Kidney (tissue), 14 donors: ENCODE measurements around the gene FTCDNL1. TPM values are rescaled to one million over a fixed set of nuclear protein-coding genes. Genes with fewer than 3 reads are reported as not detected.

ENCODE experiments used
- DNase-seq, 5 donors: peaks; one replicate each; pipeline ENCODE4 v3.0.0-alpha.2; 2013 to 2020
- FAIRE-seq: peaks from 2 replicates; lab custom pipeline; 2012; peaks lifted over from hg19 to GRCh38; lab: Jason Lieb, UNC
- H3K27ac ChIP-seq, 2 donors: one replicate each; pipeline ENCODE4 v1.7.0; 2013; ENCODE audit warnings: low read depth in 2 of 2, low read length in 2 of 2, inconsistent platforms in 1 of 2
- H3K27me3 ChIP-seq: one replicate; pipeline ENCODE4 v1.7.1; 2013; ENCODE audit warnings: low read length, inconsistent platforms; ENCODE audit not compliant: control insufficient read depth, insufficient read depth
- H3K36me3 ChIP-seq, 3 donors: one replicate each; pipeline versions ENCODE4 v1.7.0 to v1.7.1; 2013; ENCODE audit warnings: low read length in 3 of 3, control low read depth in 1 of 3, inconsistent platforms in 1 of 3; ENCODE audit not compliant: insufficient read depth in 3 of 3, control insufficient read depth in 2 of 3
- H3K4me1 ChIP-seq, 3 donors: one replicate each; pipeline versions ENCODE4 v1.7.0 to v1.7.1; 2013; ENCODE audit warnings: low read length in 3 of 3, inconsistent platforms in 1 of 3, low read depth in 1 of 3; ENCODE audit not compliant: control insufficient read depth in 2 of 3, insufficient read depth in 2 of 3
- H3K4me3 ChIP-seq, 3 donors: one replicate each; pipeline versions ENCODE4 v1.7.0 to v1.8.1; 2013; ENCODE audit warnings: low read length in 3 of 3, control low read depth in 1 of 3, inconsistent platforms in 1 of 3
- H3K9ac ChIP-seq, 3 donors: one replicate each; pipeline versions ENCODE4 v1.7.0 to v1.7.1; 2013; ENCODE audit warnings: low read length in 3 of 3, control low read depth in 1 of 3, inconsistent platforms in 1 of 3
- H3K9me3 ChIP-seq, 3 donors: one replicate each; pipeline versions ENCODE4 v1.7.0 to v1.7.1; 2013; ENCODE audit warnings: low read length in 3 of 3, control low read depth in 1 of 3, inconsistent platforms in 1 of 3; ENCODE audit not compliant: control insufficient read depth in 2 of 3, insufficient read depth in 1 of 3
- intact Hi-C: fragments of 100-400 bp; cut with DNase I; formaldehyde crosslinking; loops from one replicate; pipeline ENCODE4 v1.11.1; 2022
- polyA plus RNA-seq: library from polyadenylated mRNA; stranded (reverse); fragments of 350-450 nt; fragmentation: Illumina TruSeq; extraction: RNeasy Lipid Tissue Mini Kit (QIAGEN cat#74804); gene quantifications from one replicate; pipeline ENCODE4 v1.2.3, GENCODE V29; 2014; ENCODE audit warnings: low read depth, low replicate concordance; ENCODE audit not compliant: insufficient read depth
- total RNA-seq: library from RNA; stranded (reverse); fragmentation: NEBNext Ultra II Directional; extraction: Animal tissue kit (Norgen Biotek cat#: 25700); gene quantifications from one replicate; pipeline ENCODE4 v1.2.1, GENCODE V29; 2021
- TF ChIP-seq, protein P1 (sequence below): IDR thresholded peaks from 3 replicates; pipeline ENCODE4 v1.5.1; 2012; ENCODE audit warnings: mild to moderate bottlenecking, moderate library complexity, borderline replicate concordance; ENCODE audit not compliant: insufficient read depth; ENCODE audit errors: extremely low read depth
- donor health status: control.
- donor health status: control.
- donor health status: control.
- donor health status: control.
- donor health status: control.
- donor health status: DM: yes; HTN: yes; CAD: no.
- donor health status: Normal renal cell carcinoma (clear cell type).

Gene FTCDNL1
- total and polyA plus RNA-seq, 2 donors from 2014 or later = 3.4 to 4.1 TPM

DNA sequence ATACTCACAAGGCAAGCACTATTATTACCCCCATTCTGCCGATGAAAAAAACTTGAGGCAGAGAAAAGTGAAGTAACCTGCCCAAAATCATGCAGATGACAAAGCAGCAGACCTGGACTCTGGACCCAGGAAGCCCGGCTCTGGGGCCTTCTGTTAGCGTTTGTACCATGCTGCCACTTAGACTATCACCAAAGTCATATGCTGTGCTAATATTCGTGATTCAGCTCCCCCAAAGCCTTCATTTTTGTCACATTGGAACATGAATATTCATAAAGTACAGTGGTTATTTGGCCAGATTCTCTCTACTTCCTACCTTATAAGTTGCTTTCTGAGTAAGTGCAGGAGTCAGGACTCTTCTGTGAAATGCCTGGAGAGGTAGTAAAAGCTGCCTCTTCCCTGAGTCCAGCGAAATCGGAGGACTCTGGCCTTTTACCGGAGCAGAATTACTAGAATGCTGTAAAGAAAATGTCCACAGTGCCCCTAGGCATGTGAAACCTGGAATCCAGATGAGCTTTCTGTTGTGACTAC is 86.7 kb downstream of the FTCDNL1 start:
- Histone ChIP-seq H3K9me3 (no peaks in the 10 kb centered on the region), H3K27me3 (no peaks in the 10 kb centered on the region), H3K27ac (no peak overlapping the region), H3K9ac (no peak overlapping the region), H3K4me1 (no peaks in the 10 kb centered on the region), H3K36me3 (no peaks in the 10 kb centered on the region), H3K4me3 (no peak overlapping the region)
- TF ChIP-seq, protein P1, sequence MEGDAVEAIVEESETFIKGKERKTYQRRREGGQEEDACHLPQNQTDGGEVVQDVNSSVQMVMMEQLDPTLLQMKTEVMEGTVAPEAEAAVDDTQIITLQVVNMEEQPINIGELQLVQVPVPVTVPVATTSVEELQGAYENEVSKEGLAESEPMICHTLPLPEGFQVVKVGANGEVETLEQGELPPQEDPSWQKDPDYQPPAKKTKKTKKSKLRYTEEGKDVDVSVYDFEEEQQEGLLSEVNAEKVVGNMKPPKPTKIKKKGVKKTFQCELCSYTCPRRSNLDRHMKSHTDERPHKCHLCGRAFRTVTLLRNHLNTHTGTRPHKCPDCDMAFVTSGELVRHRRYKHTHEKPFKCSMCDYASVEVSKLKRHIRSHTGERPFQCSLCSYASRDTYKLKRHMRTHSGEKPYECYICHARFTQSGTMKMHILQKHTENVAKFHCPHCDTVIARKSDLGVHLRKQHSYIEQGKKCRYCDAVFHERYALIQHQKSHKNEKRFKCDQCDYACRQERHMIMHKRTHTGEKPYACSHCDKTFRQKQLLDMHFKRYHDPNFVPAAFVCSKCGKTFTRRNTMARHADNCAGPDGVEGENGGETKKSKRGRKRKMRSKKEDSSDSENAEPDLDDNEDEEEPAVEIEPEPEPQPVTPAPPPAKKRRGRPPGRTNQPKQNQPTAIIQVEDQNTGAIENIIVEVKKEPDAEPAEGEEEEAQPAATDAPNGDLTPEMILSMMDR = no peak
- DNase-seq (no peak), FAIRE-seq (no peak)
- intact Hi-C loops = no loop called here

DNA sequence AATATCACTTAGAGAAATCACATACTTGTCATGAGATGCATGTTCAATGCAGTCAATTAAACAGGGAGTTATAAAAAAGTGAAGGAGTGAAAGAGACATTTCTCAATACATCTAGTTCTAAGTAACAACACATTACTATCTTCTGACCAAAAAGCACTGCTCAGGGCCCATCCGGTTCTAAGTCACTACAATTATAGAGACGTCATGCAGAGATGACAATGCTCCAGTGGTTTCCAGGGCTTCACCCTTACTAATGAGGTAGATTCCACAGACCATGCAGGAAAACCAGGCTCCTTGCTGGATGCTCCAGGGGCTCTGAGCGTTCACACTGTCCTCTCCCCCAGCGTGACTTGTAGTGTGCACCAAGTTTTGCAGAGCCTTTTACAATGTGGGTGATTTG is 88.0 kb downstream of the FTCDNL1 start:
- FAIRE-seq = no peak
- TF ChIP-seq, protein P1 = no peak
- intact Hi-C loops = no loop called here

DNA sequence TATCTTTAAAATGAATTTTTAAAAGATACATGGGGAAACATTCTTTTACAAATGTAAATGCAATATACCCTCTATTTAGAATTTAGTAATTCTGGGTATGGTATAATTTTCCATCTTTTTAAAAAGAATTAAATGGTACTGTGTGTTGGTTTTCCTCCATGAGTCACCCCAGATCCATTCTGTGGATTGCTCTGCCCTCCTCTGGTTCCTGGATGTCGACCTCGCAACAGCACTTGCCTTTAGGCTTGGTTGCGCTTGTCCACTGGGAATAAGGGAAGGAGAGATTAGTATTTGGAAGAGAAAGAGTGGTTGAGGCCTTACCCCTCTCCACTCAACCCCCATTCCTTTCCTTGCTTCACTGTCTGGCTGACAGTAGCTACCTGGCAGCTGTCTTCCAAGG is 90.4 kb downstream of the FTCDNL1 start:
- TF ChIP-seq, protein P1 = no peak
- FAIRE-seq = no peak

More for the DNA sequence above, 88.0 kb downstream of the FTCDNL1 start:
- Histone ChIP-seq H3K9me3 (no peaks in the 10 kb centered on the region), H3K4me1 (no peaks in the 10 kb centered on the region), H3K27me3 (no peaks in the 10 kb centered on the region), H3K27ac (no peak overlapping the region), H3K36me3 (no peaks in the 10 kb centered on the region), H3K9ac (no peak overlapping the region), H3K4me3 (no peak overlapping the region)
- no peak for DNase-seq

DNA sequence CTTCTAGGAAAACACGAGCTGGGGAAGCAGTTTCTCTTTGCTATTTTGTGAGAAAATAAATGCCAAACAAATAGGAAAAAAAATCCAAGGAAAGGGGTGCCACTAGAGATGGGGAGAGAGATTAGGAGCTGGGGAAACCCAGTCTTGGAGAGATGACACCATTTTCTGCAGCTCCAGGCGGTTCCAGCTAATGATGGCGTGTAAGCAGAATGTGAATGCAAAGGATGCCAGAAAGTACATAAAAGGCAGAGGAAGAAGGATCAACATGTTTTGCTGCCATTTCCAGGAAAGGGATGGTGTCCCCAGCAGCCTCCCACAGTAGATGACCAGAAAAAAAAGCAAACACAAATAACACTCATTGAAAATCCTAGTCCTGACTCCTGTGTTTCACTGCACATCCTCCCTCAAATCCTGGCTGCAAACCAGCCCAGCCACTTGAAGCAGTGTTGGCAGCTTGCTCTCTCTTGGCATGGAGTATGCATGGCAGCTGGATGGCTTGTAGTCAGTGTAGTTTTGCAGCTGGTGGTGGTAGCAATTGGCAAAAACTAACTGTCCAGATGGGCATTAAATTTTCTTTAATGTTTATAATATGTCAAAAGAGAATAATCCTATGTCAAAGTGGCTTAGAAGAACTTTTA is 93.6 kb downstream of the FTCDNL1 start:
- H3K4me3 ChIP-seq = no peak overlapping the region
- H3K4me1 ChIP-seq = no peaks in the 10 kb centered on the region
- no peak overlapping the region for H3K27ac ChIP-seq
- H3K36me3 ChIP-seq = no peaks in the 10 kb centered on the region
- no peak overlapping the region for H3K9ac ChIP-seq
- TF ChIP-seq, protein P1 = no peak
- H3K27me3 ChIP-seq = no peaks in the 10 kb centered on the region
- FAIRE-seq (no peak), DNase-seq (no peak)
- intact Hi-C loops = no loop called here
- peaks cover 0 to 2% (median 0%) of the 10 kb centered on the region in 3 donors for H3K9me3 ChIP-seq

More for the DNA sequence above, 90.4 kb downstream of the FTCDNL1 start:
- Histone ChIP-seq H3K9ac (no peak overlapping the region), H3K9me3 (no peaks in the 10 kb centered on the region), H3K27ac (no peak overlapping the region), H3K27me3 (no peaks in the 10 kb centered on the region), H3K4me3 (no peak overlapping the region), H3K36me3 (no peaks in the 10 kb centered on the region), H3K4me1 (no peaks in the 10 kb centered on the region)
- intact Hi-C loops = no loop called here
- DNase-seq = no peak
